Smooth muscle cell (in vitro differentiated cells): ENCODE results near the gene LTBP1. TPM values are rescaled to one million over a fixed set of nuclear protein-coding genes. Genes with fewer than 3 reads are reported as not detected.

Source experiments
- DNase-seq: peaks from one replicate; lab custom pipeline; 2025; ENCODE audit not compliant: unreplicated experiment; lab: John Stamatoyannopoulos, UW
- H2AFZ ChIP-seq: fragments of 200-600 bp; sonication (generic); 2 replicates; pipeline ENCODE4 v1.6.0; 2016; ENCODE audit warnings: antibody characterized with exemption, low read depth, mild to moderate bottlenecking
- H3F3A ChIP-seq: fragments of 200-600 bp; sonication (generic); 2 replicates; pipeline ENCODE4 v1.6.0; 2017; ENCODE audit warnings: antibody characterized with exemption, low read depth
- H3K27ac ChIP-seq: fragments of 200-600 bp; sonication (generic); 2 replicates; pipeline ENCODE4 v1.5.1; 2016; ENCODE audit warnings: low read depth, mild to moderate bottlenecking
- H3K27me3 ChIP-seq: fragments of 200-600 bp; sonication (generic); 2 replicates; pipeline ENCODE4 v1.6.1; 2016; ENCODE audit warnings: low read depth, mild to moderate bottlenecking
- H3K36me3 ChIP-seq: fragments of 200-600 bp; sonication (generic); 2 replicates; pipeline ENCODE4 v1.5.1; 2016; ENCODE audit warnings: low read depth
- H3K4me1 ChIP-seq: fragments of 200-600 bp; sonication (generic); 2 replicates; pipeline ENCODE4 v1.5.1; 2016; ENCODE audit warnings: low read depth
- H3K4me2 ChIP-seq: fragments of 200-600 bp; sonication (generic); 2 replicates; pipeline ENCODE4 v1.6.0; 2016; ENCODE audit warnings: mild to moderate bottlenecking
- H3K4me3 ChIP-seq: fragments of 200-600 bp; sonication (generic); 2 replicates; pipeline ENCODE4 v1.5.1; 2016; ENCODE audit warnings: mild to moderate bottlenecking
- H3K79me2 ChIP-seq: fragments of 200-600 bp; sonication (generic); 2 replicates; pipeline ENCODE4 v1.6.0; 2016; ENCODE audit warnings: low read depth, mild to moderate bottlenecking
- H3K9ac ChIP-seq: fragments of 200-600 bp; sonication (generic); 2 replicates; pipeline ENCODE4 v1.6.0; 2016; ENCODE audit warnings: low read depth
- H3K9me3 ChIP-seq: fragments of 200-600 bp; sonication (generic); replicated peaks from 2 replicates; pipeline ENCODE4 v1.5.1; 2016; ENCODE audit warnings: low read depth
- H4K20me1 ChIP-seq: fragments of 200-600 bp; sonication (generic); 2 replicates; pipeline ENCODE4 v1.6.0; 2016; ENCODE audit warnings: low read depth
- WGBS: methylation state at CpG from one replicate; pipeline ENCODE4 v1.1.7; 2016; ENCODE audit warnings: low lambda C conversion rate; 5-methylcytosine and 5-hydroxymethylcytosine counted together
- polyA plus RNA-seq: library from polyadenylated mRNA; unstranded; fragments of >200 nt; fragmentation: Nextera tagmentation; extraction: Ambion mirVana; gene quantifications from 2 replicates; pipeline ENCODE4 v1.2.1, GENCODE V29; 2016
- total RNA-seq: library from RNA; depleted of rRNA; stranded (reverse); fragments of >200 nt; gene quantifications from 2 replicates; pipeline ENCODE4 v1.2.3, GENCODE V29; 2014
- TF ChIP-seq, protein P1 (sequence below): fragments of 200-600 bp; sonication (generic); IDR thresholded peaks from 2 replicates; pipeline ENCODE4 v1.5.1; 2017; ENCODE audit warnings: borderline replicate concordance, mild to moderate bottlenecking, antibody characterized with exemption; ENCODE audit not compliant: insufficient read depth, poor library complexity, severe bottlenecking

LTBP1 gene
- total and polyA plus RNA-seq, 2 experiments from 2014 or later = 146 to 250 TPM

DNA sequence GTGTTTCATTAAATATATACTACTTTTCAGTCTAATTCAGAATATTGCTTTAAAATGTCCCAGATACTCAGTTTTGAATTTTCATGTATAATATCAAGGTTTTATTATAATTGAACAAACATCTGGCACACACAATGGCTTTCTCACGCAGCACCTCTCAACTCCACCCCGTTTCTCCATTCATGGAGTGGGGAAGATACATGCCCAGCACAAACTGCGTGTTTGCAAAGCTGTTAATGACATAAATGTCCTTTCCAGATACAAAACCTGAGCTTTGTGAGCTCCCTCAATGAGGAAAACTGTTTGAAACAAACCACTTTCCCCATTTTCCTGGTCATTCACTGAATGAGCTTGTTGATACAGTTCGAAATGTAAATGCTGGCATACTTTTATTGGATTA lies 379.3 kb downstream of the LTBP1 start:
- no peaks in the 10 kb centered on the region for H3K9me3 ChIP-seq
- TF ChIP-seq, protein P1, sequence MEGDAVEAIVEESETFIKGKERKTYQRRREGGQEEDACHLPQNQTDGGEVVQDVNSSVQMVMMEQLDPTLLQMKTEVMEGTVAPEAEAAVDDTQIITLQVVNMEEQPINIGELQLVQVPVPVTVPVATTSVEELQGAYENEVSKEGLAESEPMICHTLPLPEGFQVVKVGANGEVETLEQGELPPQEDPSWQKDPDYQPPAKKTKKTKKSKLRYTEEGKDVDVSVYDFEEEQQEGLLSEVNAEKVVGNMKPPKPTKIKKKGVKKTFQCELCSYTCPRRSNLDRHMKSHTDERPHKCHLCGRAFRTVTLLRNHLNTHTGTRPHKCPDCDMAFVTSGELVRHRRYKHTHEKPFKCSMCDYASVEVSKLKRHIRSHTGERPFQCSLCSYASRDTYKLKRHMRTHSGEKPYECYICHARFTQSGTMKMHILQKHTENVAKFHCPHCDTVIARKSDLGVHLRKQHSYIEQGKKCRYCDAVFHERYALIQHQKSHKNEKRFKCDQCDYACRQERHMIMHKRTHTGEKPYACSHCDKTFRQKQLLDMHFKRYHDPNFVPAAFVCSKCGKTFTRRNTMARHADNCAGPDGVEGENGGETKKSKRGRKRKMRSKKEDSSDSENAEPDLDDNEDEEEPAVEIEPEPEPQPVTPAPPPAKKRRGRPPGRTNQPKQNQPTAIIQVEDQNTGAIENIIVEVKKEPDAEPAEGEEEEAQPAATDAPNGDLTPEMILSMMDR = no peak
- H3K4me1 ChIP-seq = no peaks in the 10 kb centered on the region
- no peak overlapping the region for H3K27ac ChIP-seq
- no peaks in the 10 kb centered on the region for H3K79me2 ChIP-seq
- H3K36me3 ChIP-seq = peaks cover 3% of the 10 kb centered on the region
- H3K4me2 ChIP-seq = no peak overlapping the region
- H4K20me1 ChIP-seq = no peaks in the 10 kb centered on the region
- H3K4me3 ChIP-seq = no peak overlapping the region
- DNase-seq = no peak
- no peaks in the 10 kb centered on the region for H3F3A ChIP-seq
- H2AFZ ChIP-seq = no peak overlapping the region
- H3K9ac ChIP-seq = no peak overlapping the region
- no peaks in the 10 kb centered on the region for H3K27me3 ChIP-seq
- 96% methylated on average over 4 of the region's 4 CpGs for WGBS

DNA sequence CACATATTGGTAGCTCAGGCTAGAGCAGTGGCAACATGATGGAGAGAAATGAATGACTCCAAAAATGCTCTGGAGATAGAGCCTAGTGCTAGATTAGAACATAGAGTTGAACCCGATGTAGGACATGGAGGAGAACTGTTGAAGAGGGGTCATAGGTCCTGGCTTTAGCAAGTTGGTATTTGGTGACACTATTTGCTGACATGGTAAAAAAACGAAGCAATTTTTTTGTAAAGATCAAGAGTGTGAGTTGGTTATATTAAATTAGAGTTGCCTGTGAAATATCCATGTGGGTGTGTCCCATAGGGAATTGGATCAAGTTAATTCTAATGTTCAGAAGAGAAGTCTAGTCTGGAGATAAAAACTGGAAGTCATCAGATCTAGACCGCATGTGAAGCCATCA lies 386.7 kb downstream of the LTBP1 start:
- TF ChIP-seq, protein P1 = no peak
- H4K20me1 ChIP-seq = no peaks in the 10 kb centered on the region
- no peak overlapping the region for H2AFZ ChIP-seq

DNA sequence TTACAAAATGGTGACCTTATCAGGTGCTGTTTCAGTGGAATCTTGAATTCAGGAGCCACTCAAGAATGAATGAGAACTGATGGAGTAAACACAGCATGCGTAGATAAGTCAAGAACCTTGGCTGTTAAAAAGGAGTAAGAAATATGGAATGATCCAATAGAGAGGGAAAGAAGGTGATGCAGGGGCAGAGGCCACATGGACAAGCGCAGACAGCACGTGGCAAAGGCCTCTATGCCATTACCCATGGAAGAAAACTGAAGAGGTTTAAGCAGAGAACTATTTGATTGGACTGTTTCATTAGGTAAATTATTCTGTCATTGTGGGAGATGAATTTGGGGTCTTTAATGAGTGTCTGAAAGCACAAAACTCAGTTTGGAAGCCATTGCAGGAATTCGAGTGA lies 387.3 kb downstream of the LTBP1 start:
- Histone ChIP-seq H2AFZ (no peak overlapping the region), H3F3A (no peaks in the 10 kb centered on the region), H3K4me1 (no peaks in the 10 kb centered on the region), H3K79me2 (no peaks in the 10 kb centered on the region), H3K9ac (no peak overlapping the region), H3K4me2 (no peak overlapping the region), H4K20me1 (no peaks in the 10 kb centered on the region), H3K4me3 (no peak overlapping the region), H3K27me3 (no peaks in the 10 kb centered on the region), H3K36me3 (no peaks in the 10 kb centered on the region), H3K9me3 (no peaks in the 10 kb centered on the region), H3K27ac (no peak overlapping the region)
- 96% methylated on average over 4 of the region's 4 CpGs for WGBS
- TF ChIP-seq, protein P1 = no peak
- no peak for DNase-seq

More for the DNA sequence above, 386.7 kb downstream of the LTBP1 start:
- Histone ChIP-seq H3F3A (no peaks in the 10 kb centered on the region), H3K9ac (no peak overlapping the region), H3K4me2 (no peak overlapping the region), H3K79me2 (no peaks in the 10 kb centered on the region), H3K27me3 (no peaks in the 10 kb centered on the region), H3K36me3 (no peaks in the 10 kb centered on the region), H3K4me3 (no peak overlapping the region), H3K4me1 (no peaks in the 10 kb centered on the region), H3K27ac (no peak overlapping the region), H3K9me3 (no peaks in the 10 kb centered on the region)
- 95% methylated on average over 3 of the region's 3 CpGs for WGBS
- DNase-seq = no peak

DNA sequence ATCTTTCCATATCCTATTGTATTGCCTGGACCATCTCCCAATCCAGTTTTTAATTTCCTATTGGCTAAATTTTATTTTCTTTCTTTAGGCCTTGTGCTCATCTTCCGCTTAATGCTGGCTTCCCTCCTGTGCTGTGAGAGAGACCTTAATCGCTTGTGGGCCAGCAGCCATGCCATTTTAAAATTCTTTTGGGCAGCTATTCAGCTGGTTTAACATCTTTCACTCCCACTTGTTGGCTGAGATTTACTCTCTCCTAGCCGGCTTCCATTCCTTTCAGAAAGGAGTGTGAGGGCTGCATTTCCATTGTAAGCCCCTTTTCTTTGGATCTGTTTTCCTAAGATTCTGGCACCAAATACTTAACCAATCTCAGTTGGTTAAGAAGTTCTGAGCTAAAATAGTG lies 388.8 kb downstream of the LTBP1 start:
- TF ChIP-seq, protein P1 = no peak
- Histone ChIP-seq H3K27ac (no peak overlapping the region), H4K20me1 (no peaks in the 10 kb centered on the region), H3K9ac (no peak overlapping the region), H3K4me2 (no peak overlapping the region), H2AFZ (no peak overlapping the region), H3K9me3 (no peaks in the 10 kb centered on the region), H3K36me3 (no peaks in the 10 kb centered on the region), H3K4me1 (no peaks in the 10 kb centered on the region), H3K79me2 (no peaks in the 10 kb centered on the region), H3F3A (no peaks in the 10 kb centered on the region), H3K27me3 (no peaks in the 10 kb centered on the region), H3K4me3 (no peak overlapping the region)
- no peak for DNase-seq
- WGBS = 98% methylated on average over 3 of the region's 3 CpGs
